OCI-LY7 (cell line): ENCODE results near the gene SGTB. TPM values are rescaled to one million over a fixed set of nuclear protein-coding genes. Genes with fewer than 3 reads are reported as not detected.

ENCODE experiments used
- BruUV-seq: library from RNA; stranded (reverse); fragments of 400-500 nt; replicated peaks from 2 replicates; lab custom pipeline; 2021; lab: Mats Ljungman, UMichigan
- CTCF ChIA-PET: fragments of 300-600 bp; sonication (Branson Sonifier 250); formaldehyde crosslinking; loops from one replicate; lab custom pipeline; 2022; ENCODE audit warnings: antibody characterized with exemption; ENCODE audit not compliant: unreplicated experiment; lab: Charles Lee
- POLR2A ChIA-PET: fragments of 300-600 bp; sonication (Branson Sonifier 250); formaldehyde crosslinking; loops from one replicate; lab custom pipeline; 2022; ENCODE audit warnings: antibody characterized with exemption; lab: Charles Lee
- DNase-seq: peaks from one replicate; pipeline ENCODE4 v3.0.0-alpha.2; 2015; ENCODE audit warnings: low spot score
- H2AFZ ChIP-seq: fragments of 200-600 bp; sonication (generic), shearing (Covaris generic); 2 replicates; pipeline ENCODE4 v1.6.1; 2014; ENCODE audit warnings: mild to moderate bottlenecking, antibody characterized with exemption, low read length, moderate library complexity
- H3K27ac ChIP-seq: fragments of 200-600 bp; sonication (generic); 2 replicates; pipeline ENCODE4 v1.5.1; 2014; ENCODE audit warnings: mixed run types, low read depth, mild to moderate bottlenecking, moderate library complexity, low read length, inconsistent platforms; ENCODE audit not compliant: poor library complexity, severe bottlenecking
- H3K36me3 ChIP-seq: fragments of 200-600 bp; sonication (generic); 2 replicates; pipeline ENCODE4 v1.6.1; 2014; ENCODE audit warnings: mild to moderate bottlenecking, antibody characterized with exemption, low read length, moderate library complexity, mixed read lengths; ENCODE audit not compliant: insufficient read depth
- H3K4me1 ChIP-seq: fragments of 200-600 bp; sonication (generic); 2 replicates; pipeline ENCODE4 v1.5.1; 2014; ENCODE audit warnings: mild to moderate bottlenecking, low read length; ENCODE audit not compliant: insufficient read depth, poor library complexity, severe bottlenecking
- H3K4me2 ChIP-seq: fragments of 200-600 bp; sonication (generic); 2 replicates; pipeline ENCODE4 v1.6.1; 2014; ENCODE audit warnings: mild to moderate bottlenecking, low read length
- H3K4me3 ChIP-seq: fragments of 200-600 bp; sonication (generic); 2 replicates; pipeline ENCODE4 v1.5.1; 2014; ENCODE audit warnings: mild to moderate bottlenecking, low read depth, low read length; ENCODE audit not compliant: poor library complexity, severe bottlenecking
- H3K79me2 ChIP-seq: fragments of 200-600 bp; sonication (generic); 2 replicates; pipeline ENCODE4 v1.6.1; 2016; ENCODE audit warnings: low read depth, mild to moderate bottlenecking, low read length, moderate library complexity, mixed read lengths; ENCODE audit not compliant: insufficient read depth
- H3K9me2 ChIP-seq: fragments of 200-600 bp; sonication (generic); 2 replicates; pipeline ENCODE4 v1.6.1; 2016; ENCODE audit warnings: mild to moderate bottlenecking, low read length, mixed read lengths; ENCODE audit not compliant: insufficient read depth
- H3K9me3 ChIP-seq: fragments of 200-600 bp; sonication (generic); 2 replicates; pipeline ENCODE4 v1.6.1; 2014; ENCODE audit warnings: mild to moderate bottlenecking, mixed run types, low read length, mixed read lengths
- H4K20me1 ChIP-seq: fragments of 200-600 bp; sonication (generic); 2 replicates; pipeline ENCODE4 v1.6.1; 2014; ENCODE audit warnings: mild to moderate bottlenecking, antibody characterized with exemption, low read length, moderate library complexity, mixed read lengths; ENCODE audit not compliant: insufficient read depth
- CTCF ChIP-seq: fragments of 200-600 bp; sonication (generic); conservative IDR thresholded peaks from 2 replicates; pipeline ENCODE4 v1.5.1; 2014; ENCODE audit warnings: mild to moderate bottlenecking, antibody characterized with exemption, low read length, moderate library complexity, mixed read lengths
- EZH2phosphoT487 ChIP-seq: fragments of 200-600 bp; sonication (generic); IDR thresholded peaks from 2 replicates; pipeline ENCODE4 v1.6.1; 2018; ENCODE audit warnings: low read depth, borderline replicate concordance, mild to moderate bottlenecking, mixed run types, antibody characterized with exemption, low read length, moderate library complexity, mixed read lengths
- intact Hi-C: fragments of 100-400 bp; cut with micrococcal nuclease; formaldehyde crosslinking; loops from one replicate; pipeline ENCODE4 v1.10.0; 2022; ENCODE audit not compliant: unreplicated experiment
- total RNA-seq, 2 experiments: library from RNA; depleted of rRNA in 1 of 2; stranded (reverse); fragments of >200 nt in 1 of 2; shearing (Covaris generic) in 1 of 2; gene quantifications; 2 replicates each; pipeline ENCODE4 v1.2.3, GENCODE V29; 2014 to 2022

The SGTB gene
- total RNA-seq, 2 experiments from 2014 or later, result 4.3 to 8.7 TPM

DNA sequence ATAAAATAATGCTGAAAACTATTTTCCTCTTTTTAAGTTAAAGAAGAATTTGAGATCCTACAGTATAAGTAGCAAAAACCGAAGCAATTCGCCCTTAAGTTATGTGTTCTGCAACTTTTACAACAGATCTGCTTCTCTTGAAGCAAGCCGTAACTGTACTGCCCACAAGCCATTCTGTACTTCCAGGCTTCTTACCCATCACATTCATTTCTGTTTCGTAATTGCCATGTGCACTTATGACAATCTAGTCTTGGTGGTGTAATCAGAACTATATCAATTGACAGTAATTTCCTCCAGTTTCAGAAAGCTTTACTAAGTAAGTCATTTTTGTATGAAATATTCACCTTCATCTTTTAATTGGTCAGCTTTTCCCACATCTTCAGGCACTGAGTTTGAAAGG is 13.8 kb downstream of the SGTB start:
- Histone ChIP-seq H3K4me2 (no peak overlapping the region), H3K79me2 (no peaks in the 10 kb centered on the region), H3K9me2 (no peaks in the 10 kb centered on the region), H3K4me1 (no peaks in the 10 kb centered on the region), H3K4me3 (no peak overlapping the region), H2AFZ (no peak overlapping the region), H3K9me3 (no peaks in the 10 kb centered on the region), H4K20me1 (no peaks in the 10 kb centered on the region), H3K27ac (no peak overlapping the region), H3K36me3 (peaks cover 30% of the 10 kb centered on the region)
- POLR2A ChIA-PET, result interaction anchor here (1.0 to 1.4 kb wide), 3 partner anchors 12 to 145 kb away, joined by 3 to 5 read pairs (median 3); partner anchors contain the start of genes CENPK and PPWD1
- DNase-seq, result no peak
- no TSS peak for BruUV-seq
- TF ChIP-seq CTCF (no peak), EZH2phosphoT487 (no peak)
- intact Hi-C loops, result no loop called here
- CTCF ChIA-PET, result no interaction called here

DNA sequence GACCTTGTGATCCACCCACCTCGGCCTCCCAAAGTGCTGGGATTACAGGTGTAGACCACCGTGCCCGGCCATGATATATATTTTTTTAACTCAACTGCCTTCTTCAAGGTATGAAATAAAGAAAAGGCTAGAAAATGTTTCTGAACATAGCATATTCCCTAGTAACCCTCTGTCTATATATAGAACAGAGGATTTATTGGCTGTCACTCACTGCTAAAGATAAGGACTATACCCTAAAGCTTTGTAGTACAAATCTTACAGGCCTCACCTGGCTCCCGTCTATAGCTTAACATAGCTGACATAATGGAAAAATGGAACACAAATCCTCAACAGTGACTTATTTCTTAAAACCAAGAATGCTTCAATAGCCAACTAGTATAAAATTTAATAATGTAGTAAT is 14.2 kb downstream of the SGTB start:
- POLR2A ChIA-PET, result interaction anchor here (0.6 to 1.4 kb wide), 4 partner anchors 13 to 145 kb away, joined by 3 to 5 read pairs (median 3); partner anchors contain the start of genes CENPK and PPWD1
- intact Hi-C loops, result no loop called here

More for the DNA sequence above, 14.2 kb downstream of the SGTB start:
- Histone ChIP-seq H4K20me1 (no peaks in the 10 kb centered on the region), H3K4me1 (no peaks in the 10 kb centered on the region), H3K4me3 (no peak overlapping the region), H3K36me3 (peaks cover 34% of the 10 kb centered on the region), H2AFZ (no peak overlapping the region), H3K79me2 (no peaks in the 10 kb centered on the region), H3K9me3 (no peaks in the 10 kb centered on the region), H3K4me2 (no peak overlapping the region), H3K27ac (no peak overlapping the region), H3K9me2 (no peaks in the 10 kb centered on the region)
- no TSS peak for BruUV-seq
- no peak for DNase-seq
- no peak for TF ChIP-seq EZH2phosphoT487
- TF ChIP-seq CTCF, result no peak
- CTCF ChIA-PET, result no interaction called here
